Lower leg skin (tissue), 4 donors: ENCODE measurements around the gene PAPLN. TPM values are rescaled to one million over a fixed set of nuclear protein-coding genes. Genes with fewer than 3 reads are reported as not detected.
"Not testable (repeated sequence)": the region's sequence is repeated elsewhere in the genome, so short reads cannot be mapped to it uniquely, and the experiment has no call there.

ENCODE experiments used
- DNase-seq, 2 donors: peaks; one replicate each; pipeline ENCODE4 v3.0.0-alpha.2; 2019; ENCODE audit warnings: low spot score in 2 of 2
- H3K4me3 ChIP-seq: fragments of 200-600 bp; sonication (generic); 2 replicates; pipeline ENCODE4 v1.5.1; 2017; ENCODE audit warnings: mild to moderate bottlenecking, low read depth; ENCODE audit not compliant: poor library complexity, severe bottlenecking
- POLR2A ChIP-seq, 2 donors: fragments of 450-650 bp; IDR thresholded peaks; one replicate each; pipeline ENCODE4 v1.6.1; 2016 to 2017; ENCODE audit warnings: antibody characterized with exemption in 2 of 2, mild to moderate bottlenecking in 1 of 2, moderate library complexity in 1 of 2
- WGBS, 2 donors: methylation state at CpG; one replicate each; pipeline ENCODE4 v1.1.5; 2018; 5-methylcytosine and 5-hydroxymethylcytosine counted together
- intact Hi-C: fragments of 100-400 bp; cut with DNase I; formaldehyde crosslinking; loops from one replicate; pipeline ENCODE4 v1.15.0; 2023; ENCODE audit warnings: low total_unique reads
- total RNA-seq, 4 donors: library from RNA; depleted of rRNA; stranded (reverse); fragments of >200 nt; gene quantifications; one replicate each; pipeline ENCODE4 v1.1.0, GENCODE V29; 2016
- TF ChIP-seq, protein P1 (sequence below), 3 donors: fragments of 450-650 bp; IDR thresholded peaks; one replicate each; pipeline ENCODE4 v1.5.1; 2016; ENCODE audit warnings: antibody characterized with exemption in 3 of 3, mild to moderate bottlenecking in 3 of 3, moderate library complexity in 2 of 3

The PAPLN gene
- total RNA-seq: 10 to 100 TPM; 11.2 to 36.4 (median 22.6) TPM

DNA sequence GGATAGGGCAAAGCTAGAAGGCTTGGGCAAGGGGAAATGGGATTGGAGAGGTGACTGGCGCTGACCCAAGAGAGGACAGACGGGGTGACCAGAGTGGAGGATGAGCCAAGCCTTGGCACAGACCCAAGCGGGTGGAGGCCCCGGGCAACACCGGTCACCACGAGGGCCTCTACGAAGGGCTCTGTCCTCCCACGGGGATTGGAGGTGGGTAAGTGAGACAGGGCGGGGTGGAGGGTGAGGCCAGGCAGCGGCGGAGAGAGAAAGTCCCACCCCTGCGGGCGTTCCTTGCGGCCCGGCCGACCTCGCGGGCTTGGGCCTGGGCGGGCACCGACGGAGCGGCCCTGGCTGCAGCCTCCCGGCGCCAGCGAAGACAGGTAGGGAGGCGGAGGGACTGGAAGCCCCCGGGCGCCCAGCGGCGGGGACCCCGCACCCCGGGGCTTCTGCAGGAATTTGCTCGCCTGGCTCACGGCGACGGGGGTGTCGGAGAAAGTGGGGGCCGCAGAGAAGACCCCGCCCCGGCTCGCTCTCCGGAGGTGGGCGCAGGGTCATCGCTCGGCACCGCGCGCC lies at the start of gene PAPLN:
PAPLN (plus strand) TSS at position 288 of the 567 bp plus-strand sequence. CDS start 2,273 bp downstream, outside the sequence.
- 4 to 5% methylated on average over 28 to 38 of the region's 48 CpGs for WGBS, 2 donors
- TF ChIP-seq, protein P1, sequence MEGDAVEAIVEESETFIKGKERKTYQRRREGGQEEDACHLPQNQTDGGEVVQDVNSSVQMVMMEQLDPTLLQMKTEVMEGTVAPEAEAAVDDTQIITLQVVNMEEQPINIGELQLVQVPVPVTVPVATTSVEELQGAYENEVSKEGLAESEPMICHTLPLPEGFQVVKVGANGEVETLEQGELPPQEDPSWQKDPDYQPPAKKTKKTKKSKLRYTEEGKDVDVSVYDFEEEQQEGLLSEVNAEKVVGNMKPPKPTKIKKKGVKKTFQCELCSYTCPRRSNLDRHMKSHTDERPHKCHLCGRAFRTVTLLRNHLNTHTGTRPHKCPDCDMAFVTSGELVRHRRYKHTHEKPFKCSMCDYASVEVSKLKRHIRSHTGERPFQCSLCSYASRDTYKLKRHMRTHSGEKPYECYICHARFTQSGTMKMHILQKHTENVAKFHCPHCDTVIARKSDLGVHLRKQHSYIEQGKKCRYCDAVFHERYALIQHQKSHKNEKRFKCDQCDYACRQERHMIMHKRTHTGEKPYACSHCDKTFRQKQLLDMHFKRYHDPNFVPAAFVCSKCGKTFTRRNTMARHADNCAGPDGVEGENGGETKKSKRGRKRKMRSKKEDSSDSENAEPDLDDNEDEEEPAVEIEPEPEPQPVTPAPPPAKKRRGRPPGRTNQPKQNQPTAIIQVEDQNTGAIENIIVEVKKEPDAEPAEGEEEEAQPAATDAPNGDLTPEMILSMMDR (IDR thresholded peaks at IDR 0.05): no peak
- TF ChIP-seq POLR2A (IDR thresholded peaks at IDR 0.05): no peak
- peak in 1 of 2 donors; percentile 90 for DNase-seq
- peak within 1 kb of the TSS; percentile 12 for H3K4me3 ChIP-seq
- intact Hi-C loops: no loop called here

DNA sequence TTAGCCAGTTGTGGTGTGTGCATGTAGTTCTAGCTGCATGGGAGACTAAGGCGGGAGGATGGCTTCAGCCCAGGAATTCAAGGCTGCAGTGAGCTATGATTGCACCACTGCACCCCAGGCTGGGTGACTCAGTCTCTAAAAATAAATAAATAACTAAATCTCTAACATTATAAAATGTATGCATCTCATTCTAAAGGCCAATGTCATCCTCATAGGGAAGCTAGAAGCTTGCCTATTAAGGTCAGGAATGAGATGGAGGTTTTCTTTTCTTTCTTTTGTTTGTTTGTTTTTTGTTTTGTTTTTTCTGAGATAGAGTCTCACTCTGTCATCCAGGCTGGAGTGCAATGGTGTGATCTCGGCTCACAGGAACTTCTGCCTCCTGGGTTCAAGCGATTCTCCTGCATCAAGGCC lies 48.8 kb upstream of the PAPLN start:
- 71 to 73% methylated on average over 3 of the region's 3 CpGs for WGBS, 2 donors
- intact Hi-C loops: no loop called here
- DNase-seq: no peak

GRCh38 chr14:73189651-73190050 lies 47.7 kb upstream of the PAPLN start:
- 90 to 94% methylated on average over 3 of the region's 3 CpGs for WGBS, 2 donors
- no peak overlapping the region for H3K4me3 ChIP-seq
- TF ChIP-seq POLR2A (IDR thresholded peaks at IDR 0.05): no peak
- TF ChIP-seq, protein P1 (IDR thresholded peaks at IDR 0.05): no peak
- no peak for DNase-seq
- intact Hi-C loops: no loop called here

More for the DNA sequence above, 48.8 kb upstream of the PAPLN start:
- no peak overlapping the region for H3K4me3 ChIP-seq
- TF ChIP-seq, protein P1 (IDR thresholded peaks at IDR 0.05): no peak
- no peak for TF ChIP-seq POLR2A (IDR thresholded peaks at IDR 0.05)

DNA sequence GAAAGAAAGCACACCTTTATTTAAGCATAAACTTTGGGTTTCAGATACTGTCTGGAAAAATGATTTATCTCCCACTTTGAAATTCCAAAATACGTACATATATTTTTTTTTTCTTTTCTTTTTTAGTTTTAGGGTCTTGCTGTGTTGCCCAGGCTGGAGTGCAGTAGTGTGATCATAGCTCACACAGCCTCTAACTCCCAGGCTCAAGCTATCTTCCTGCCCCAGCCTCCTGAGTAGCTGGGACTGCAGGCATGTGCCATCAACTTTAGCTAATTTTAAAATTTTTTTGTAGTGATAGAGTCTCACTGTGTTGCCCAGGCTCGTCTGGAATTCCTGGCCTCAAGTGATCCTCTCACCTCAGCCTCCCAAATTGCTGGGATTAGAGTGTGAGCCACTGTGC lies 45.9 kb upstream of the PAPLN start:
- intact Hi-C loops: no loop called here
- no peak for DNase-seq
- TF ChIP-seq POLR2A (IDR thresholded peaks at IDR 0.05): no peak
- TF ChIP-seq, protein P1 (IDR thresholded peaks at IDR 0.05): no peak
- 83 to 91% methylated on average over 2 of the region's 2 CpGs for WGBS, 2 donors
- H3K4me3 ChIP-seq: no peak overlapping the region

- H3K4me3 ChIP-seq, intact Hi-C loops, DNase-seq: not testable (repeated sequence)
- 92 to 96% methylated on average over 8 of the region's 8 CpGs for WGBS, 2 donors
Measured at GRCh38 chr14:73194306-73194705, 43.0 kb upstream of the PAPLN start.

- intact Hi-C loops: no loop called here
- TF ChIP-seq POLR2A (IDR thresholded peaks at IDR 0.05): no peak
- TF ChIP-seq, protein P1 (IDR thresholded peaks at IDR 0.05): no peak
- WGBS, 2 donors: 85 to 92% methylated on average over 2 of the region's 2 CpGs
- DNase-seq: no peak
- H3K4me3 ChIP-seq: no peak overlapping the region
Measured at GRCh38 chr14:73198253-73198652, 39.1 kb upstream of the PAPLN start.
